ENCODE results near the gene TAOK3.

The TAOK3 gene

DNA sequence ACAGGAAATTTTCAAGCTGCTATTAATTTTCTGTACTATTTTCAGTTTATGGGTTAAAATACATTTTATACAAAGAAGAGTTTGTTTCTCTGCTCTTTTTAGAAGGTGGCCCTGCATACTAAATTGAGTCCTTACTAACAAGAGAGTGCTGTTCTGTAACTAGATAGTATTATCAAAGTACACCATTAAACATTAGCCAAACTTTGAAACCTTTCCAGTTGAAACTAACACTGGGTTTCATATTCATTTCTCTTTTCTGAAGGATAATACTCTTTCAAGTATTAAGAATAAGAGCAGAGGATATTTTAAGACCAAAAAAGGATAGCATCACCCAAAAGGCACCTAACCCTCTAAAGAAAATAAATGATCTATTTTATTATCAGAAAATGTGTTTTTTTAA is 189.6 kb downstream of the TAOK3 start:
- peaks cover 4% of the 10 kb centered on the region for H3K36me3 ChIP-seq
- H3K27me3 ChIP-seq: no peaks in the 10 kb centered on the region
- TF ChIP-seq, protein P1, sequence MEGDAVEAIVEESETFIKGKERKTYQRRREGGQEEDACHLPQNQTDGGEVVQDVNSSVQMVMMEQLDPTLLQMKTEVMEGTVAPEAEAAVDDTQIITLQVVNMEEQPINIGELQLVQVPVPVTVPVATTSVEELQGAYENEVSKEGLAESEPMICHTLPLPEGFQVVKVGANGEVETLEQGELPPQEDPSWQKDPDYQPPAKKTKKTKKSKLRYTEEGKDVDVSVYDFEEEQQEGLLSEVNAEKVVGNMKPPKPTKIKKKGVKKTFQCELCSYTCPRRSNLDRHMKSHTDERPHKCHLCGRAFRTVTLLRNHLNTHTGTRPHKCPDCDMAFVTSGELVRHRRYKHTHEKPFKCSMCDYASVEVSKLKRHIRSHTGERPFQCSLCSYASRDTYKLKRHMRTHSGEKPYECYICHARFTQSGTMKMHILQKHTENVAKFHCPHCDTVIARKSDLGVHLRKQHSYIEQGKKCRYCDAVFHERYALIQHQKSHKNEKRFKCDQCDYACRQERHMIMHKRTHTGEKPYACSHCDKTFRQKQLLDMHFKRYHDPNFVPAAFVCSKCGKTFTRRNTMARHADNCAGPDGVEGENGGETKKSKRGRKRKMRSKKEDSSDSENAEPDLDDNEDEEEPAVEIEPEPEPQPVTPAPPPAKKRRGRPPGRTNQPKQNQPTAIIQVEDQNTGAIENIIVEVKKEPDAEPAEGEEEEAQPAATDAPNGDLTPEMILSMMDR (IDR thresholded peaks at IDR 0.05; ENCODE audit: low read depth, low read length): no peak
- DNase-seq: no peak
- no peak overlapping the region for H3K4me3 ChIP-seq (ENCODE audit: low read depth, low read length)
- H3K9me3 ChIP-seq: no peaks in the 10 kb centered on the region
- peaks cover 9% of the 10 kb centered on the region; the same call in 1 of the 2 replicates for H3K4me1 ChIP-seq

- H3K9me3 ChIP-seq: no peaks in the 10 kb centered on the region
- H3K4me1 ChIP-seq: no peaks in the 10 kb centered on the region
- TF ChIP-seq, protein P1 (IDR thresholded peaks at IDR 0.05; ENCODE audit: low read depth, low read length): no peak
- H3K36me3 ChIP-seq: peaks cover 7% of the 10 kb centered on the region
- no peak overlapping the region for H3K4me3 ChIP-seq (ENCODE audit: low read depth, low read length)
- H3K27me3 ChIP-seq: no peaks in the 10 kb centered on the region
- no peak for DNase-seq
Measured at GRCh38 chr12:118175823-118176447, 196.8 kb downstream of the TAOK3 start.

GRCh38 chr12:118166946-118167345 is 205.8 kb downstream of the TAOK3 start:
- Histone ChIP-seq H3K9me3 (no peaks in the 10 kb centered on the region), H3K4me3 (ENCODE audit: low read depth, low read length) (no peak overlapping the region)

GRCh38 chr12:118164798-118165486 is 207.8 kb downstream of the TAOK3 start:
- DNase-seq: peak; percentile 37
- Histone ChIP-seq H3K9me3 (no peaks in the 10 kb centered on the region), H3K4me1 (no peaks in the 10 kb centered on the region), H3K36me3 (no peaks in the 10 kb centered on the region; the same call in 1 of the 2 replicates), H3K27me3 (no peaks in the 10 kb centered on the region), H3K4me3 (ENCODE audit: low read depth, low read length) (no peak overlapping the region)
- TF ChIP-seq, protein P1 (IDR thresholded peaks at IDR 0.05; ENCODE audit: low read depth, low read length): peak; percentile 79

More at GRCh38 chr12:118166946-118167345, 205.8 kb downstream of the TAOK3 start:
- Histone ChIP-seq H3K36me3 (peaks cover 4% of the 10 kb centered on the region), H3K4me1 (no peaks in the 10 kb centered on the region), H3K27me3 (no peaks in the 10 kb centered on the region)
- DNase-seq: no peak
- TF ChIP-seq, protein P1 (IDR thresholded peaks at IDR 0.05; ENCODE audit: low read depth, low read length): no peak

DNA sequence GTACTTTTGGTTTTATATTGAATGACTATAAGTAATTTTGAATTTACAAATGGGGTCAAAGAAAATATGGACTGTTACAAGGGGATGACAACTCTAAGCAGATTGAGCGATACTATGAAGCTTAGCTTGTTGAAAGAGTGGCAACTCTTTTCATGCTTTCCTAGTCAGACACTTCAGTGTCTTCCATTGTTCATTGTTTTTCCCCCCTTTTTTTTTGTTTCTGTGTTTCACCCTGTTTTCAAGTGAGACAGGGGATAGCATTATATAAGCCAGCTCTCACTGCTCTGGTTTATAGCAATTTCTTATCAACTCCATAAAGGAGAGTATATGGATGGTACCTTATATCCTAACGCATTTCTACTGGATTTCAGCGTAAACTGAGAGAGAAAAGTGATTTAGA is 212.2 kb downstream of the TAOK3 start:
- H3K9me3 ChIP-seq: no peaks in the 10 kb centered on the region
- TF ChIP-seq, protein P1 (IDR thresholded peaks at IDR 0.05; ENCODE audit: low read depth, low read length): no peak
- H3K36me3 ChIP-seq: no peaks in the 10 kb centered on the region; the same call in 1 of the 2 replicates
- H3K4me3 ChIP-seq (ENCODE audit: low read depth, low read length): no peak overlapping the region
- no peak for DNase-seq
- no peaks in the 10 kb centered on the region for H3K27me3 ChIP-seq
- no peaks in the 10 kb centered on the region for H3K4me1 ChIP-seq

DNA sequence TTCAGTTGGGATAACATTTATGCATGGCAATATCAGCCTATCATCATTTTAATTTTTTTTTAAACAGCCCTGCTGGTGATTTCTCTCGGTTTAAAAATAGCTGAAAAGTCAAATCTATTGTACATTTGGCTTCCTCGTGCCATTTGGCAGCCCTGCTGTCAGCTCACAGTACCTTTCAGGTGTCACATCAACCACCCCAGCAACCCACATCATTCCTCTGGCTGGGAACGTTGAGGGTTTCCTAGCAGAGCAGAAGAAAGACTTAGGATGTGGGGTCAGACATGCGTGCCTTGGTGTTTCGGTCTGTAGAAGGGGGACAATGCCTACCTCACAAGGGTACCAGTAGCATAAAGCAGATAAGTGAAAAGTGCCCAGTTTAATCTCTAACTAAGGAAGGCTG is 221.0 kb downstream of the TAOK3 start:
- TF ChIP-seq, protein P1 (IDR thresholded peaks at IDR 0.05; ENCODE audit: low read depth, low read length): no peak
- peaks cover 21% of the 10 kb centered on the region for H3K36me3 ChIP-seq
- no peak for DNase-seq

More for the DNA sequence above, 221.0 kb downstream of the TAOK3 start:
- H3K4me1 ChIP-seq: no peaks in the 10 kb centered on the region
- no peaks in the 10 kb centered on the region for H3K27me3 ChIP-seq
- no peaks in the 10 kb centered on the region for H3K9me3 ChIP-seq
- no peak overlapping the region for H3K4me3 ChIP-seq (ENCODE audit: low read depth, low read length)

Measured in BE2C (cell line).